ENCODE data around the gene TCEAL3. TPM values are rescaled to one million over a fixed set of nuclear protein-coding genes. Genes with fewer than 3 reads are reported as not detected.
A peak's percentile ranks its signal among the peaks of the same experiment; 100 is the strongest.
"Not testable (repeated sequence)": the region's sequence is repeated elsewhere in the genome, so short reads cannot be mapped to it uniquely, and the experiment has no call there.

The TCEAL3 gene
- total and polyA plus RNA-seq, 8 donors: 7.0 to 40.2 (median 8.1) TPM

- no peak for TF ChIP-seq CTCF (IDR thresholded peaks at IDR 0.05)
- FAIRE-seq (no peak), ATAC-seq (no peak), DNase-seq (no peak)
- Histone ChIP-seq H3K9me3 (no peaks in the 10 kb centered on the region), H3K4me1 (no peaks in the 10 kb centered on the region), H3K27me3 (no peaks in the 10 kb centered on the region), H3K4me3 (no peak overlapping the region), H3K27ac (no peak overlapping the region), H3K36me3 (no peaks in the 10 kb centered on the region)
- WGBS, 2 donors: 72 to 77% methylated on average over 2 of the region's 2 CpGs
- intact Hi-C loops (cut with DNase I): no loop called here
Measured at GRCh38 chrX:103637604-103638338, 30.0 kb downstream of the TCEAL3 start.

GRCh38 chrX:103638479-103639346 is 30.9 kb downstream of the TCEAL3 start:
- H3K9me3 ChIP-seq; H3K27me3 ChIP-seq; intact Hi-C loops (cut with DNase I); H3K4me3 ChIP-seq; FAIRE-seq; H3K36me3 ChIP-seq; H3K4me1 ChIP-seq; H3K27ac ChIP-seq; DNase-seq: not testable (repeated sequence)
- ATAC-seq: peak in 3 of 4 donors; percentile 55 to 77 (median 67)
- WGBS, 2 donors: 52 to 60% methylated on average over 6 of the region's 6 CpGs

DNA sequence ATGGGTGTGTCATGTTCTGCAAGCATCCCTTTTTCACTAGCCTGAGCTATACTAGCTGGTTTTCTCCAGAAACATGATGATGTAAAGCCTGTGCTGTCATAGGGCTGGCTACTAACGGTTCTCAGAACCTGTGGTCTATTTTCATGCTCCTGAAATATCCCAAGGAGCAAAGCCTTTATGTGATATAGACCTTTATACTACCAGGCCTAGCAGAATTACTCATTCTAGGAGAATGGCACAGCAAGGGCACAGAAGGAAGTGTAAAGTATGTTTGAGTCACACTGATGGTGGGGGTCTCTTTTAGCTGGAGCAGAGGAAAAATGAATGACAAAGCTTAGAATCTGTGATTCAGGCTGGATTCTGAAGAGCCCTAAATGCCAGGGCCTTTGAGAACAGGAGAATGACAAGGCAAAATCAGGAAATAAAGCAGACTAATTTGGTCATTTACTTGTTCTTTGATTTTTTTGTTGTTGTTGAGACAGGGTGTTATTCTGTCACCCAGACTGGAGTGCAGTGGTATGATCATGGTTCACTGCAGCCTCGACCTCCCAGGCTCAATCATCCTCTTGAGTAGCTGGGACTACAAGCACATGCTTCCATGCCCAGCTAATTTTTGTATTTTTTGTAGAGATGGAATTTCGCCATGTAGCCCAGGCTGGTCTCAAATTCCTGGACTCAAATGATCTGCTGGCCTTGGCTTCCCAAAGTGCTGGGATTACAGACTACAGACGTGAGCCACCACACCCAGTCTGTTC is 32.8 kb downstream of the TCEAL3 start:
- TF ChIP-seq CTCF (IDR thresholded peaks at IDR 0.05): no peak
- no peak for ATAC-seq
- no peaks in the 10 kb centered on the region for H3K36me3 ChIP-seq
- WGBS, 2 donors: 68 to 74% methylated on average over 4 of the region's 4 CpGs
- H3K9me3 ChIP-seq: no peaks in the 10 kb centered on the region
- peaks cover 0 to 3% (median 0%) of the 10 kb centered on the region in 4 donors for H3K27me3 ChIP-seq
- H3K4me1 ChIP-seq: no peaks in the 10 kb centered on the region
- no peak overlapping the region for H3K4me3 ChIP-seq
- no peak overlapping the region for H3K27ac ChIP-seq
- intact Hi-C loops (cut with DNase I): no loop called here
- no peak for DNase-seq
- FAIRE-seq: no peak

DNA sequence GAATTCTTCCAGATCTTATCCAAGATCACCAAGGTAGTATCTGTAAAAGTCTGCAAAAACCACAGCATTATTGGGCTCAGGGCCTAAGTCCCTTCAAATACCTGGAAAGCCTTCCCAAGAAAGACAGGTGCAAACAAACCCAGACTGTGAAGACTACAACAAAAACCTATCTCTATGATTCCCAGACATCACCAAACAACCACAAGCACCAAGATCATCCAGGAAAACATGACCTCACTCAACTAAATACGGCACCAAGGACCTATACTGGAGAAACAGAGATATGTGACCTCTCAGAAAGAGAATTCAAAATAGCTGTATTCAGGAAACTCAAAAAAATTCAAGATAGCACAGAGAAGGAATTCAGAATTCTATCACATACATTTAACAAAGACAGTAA is 36.4 kb downstream of the TCEAL3 start:
- Histone ChIP-seq H3K4me3 (no peak overlapping the region), H3K9me3 (no peaks in the 10 kb centered on the region), H3K4me1 (no peaks in the 10 kb centered on the region), H3K36me3 (no peaks in the 10 kb centered on the region), H3K27ac (no peak overlapping the region), H3K27me3 (peaks cover 0 to 3% (median 0%) of the 10 kb centered on the region in 4 donors)
- 72 to 91% methylated on average over 1 of the region's 1 CpG for WGBS, 2 donors
- no peak for FAIRE-seq
- TF ChIP-seq CTCF (IDR thresholded peaks at IDR 0.05): no peak
- no peak for ATAC-seq
- DNase-seq: no peak
- intact Hi-C loops (cut with DNase I): no loop called here

GRCh38 chrX:103647630-103648029 is 39.9 kb downstream of the TCEAL3 start:
- no peak overlapping the region for H3K4me3 ChIP-seq
- ATAC-seq (no peak), DNase-seq (no peak), FAIRE-seq (peak; percentile 32)
- no peak overlapping the region for H3K27ac ChIP-seq
- no peaks in the 10 kb centered on the region for H3K4me1 ChIP-seq
- no peaks in the 10 kb centered on the region for H3K9me3 ChIP-seq
- intact Hi-C loops (cut with DNase I): no loop called here
- 52 to 89% methylated on average over 1 of the region's 1 CpG for WGBS, 2 donors
- H3K36me3 ChIP-seq: no peaks in the 10 kb centered on the region
- TF ChIP-seq CTCF (IDR thresholded peaks at IDR 0.05): no peak
- peaks cover 0 to 3% (median 0%) of the 10 kb centered on the region in 4 donors for H3K27me3 ChIP-seq

All from pancreas (tissue), 10 donors.